ENCODE results near the gene PPHLN1.
"Not testable (repeated sequence)": the region's sequence is repeated elsewhere in the genome, so short reads cannot be mapped to it uniquely, and the experiment has no call there.

Gene PPHLN1

GRCh38 chr12:42327227-42327590 is 1.2 kb downstream of the PPHLN1 start:
- no peak for TF ChIP-seq CTCF (IDR thresholded peaks at IDR 0.05; ENCODE audit: control insufficient read depth, extremely low read depth, insufficient read depth)
- DNase-seq (ENCODE audit: low read depth), result no peak
- H3K4me3 ChIP-seq (ENCODE audit: low read depth, low read length), result peak overlapping the region; percentile 87

GRCh38 chr12:42330097-42330496 is 4.1 kb downstream of the PPHLN1 start:
- not testable (repeated sequence) for DNase-seq (ENCODE audit: low read depth); H3K4me3 ChIP-seq (ENCODE audit: low read depth, low read length)

- no peak overlapping the region for H3K4me3 ChIP-seq (ENCODE audit: low read depth, low read length)
- TF ChIP-seq CTCF (IDR thresholded peaks at IDR 0.05; ENCODE audit: control insufficient read depth, extremely low read depth, insufficient read depth), result peak; percentile 54
- DNase-seq (ENCODE audit: low read depth), result no peak
Observed at GRCh38 chr12:42332301-42333285, 6.6 kb downstream of the PPHLN1 start.

GRCh38 chr12:42336286-42336685 is 10.3 kb downstream of the PPHLN1 start:
- no peak for TF ChIP-seq CTCF (IDR thresholded peaks at IDR 0.05; ENCODE audit: control insufficient read depth, extremely low read depth, insufficient read depth)
- DNase-seq (ENCODE audit: low read depth), result no peak

GRCh38 chr12:42338280-42338679 is 12.3 kb downstream of the PPHLN1 start:
- no peak for TF ChIP-seq CTCF (IDR thresholded peaks at IDR 0.05; ENCODE audit: control insufficient read depth, extremely low read depth, insufficient read depth)
- DNase-seq (ENCODE audit: low read depth), result no peak
- no peak overlapping the region for H3K4me3 ChIP-seq (ENCODE audit: low read depth, low read length)

More at GRCh38 chr12:42336286-42336685, 10.3 kb downstream of the PPHLN1 start:
- H3K4me3 ChIP-seq (ENCODE audit: low read depth, low read length), result no peak overlapping the region

GRCh38 chr12:42342028-42342427 is 16.1 kb downstream of the PPHLN1 start:
- no peak for TF ChIP-seq CTCF (IDR thresholded peaks at IDR 0.05; ENCODE audit: control insufficient read depth, extremely low read depth, insufficient read depth)
- DNase-seq (ENCODE audit: low read depth), result no peak
- H3K4me3 ChIP-seq (ENCODE audit: low read depth, low read length), result no peak overlapping the region

GRCh38 chr12:42343721-42344120 is 17.8 kb downstream of the PPHLN1 start:
- no peak overlapping the region for H3K4me3 ChIP-seq (ENCODE audit: low read depth, low read length)
- no peak for TF ChIP-seq CTCF (IDR thresholded peaks at IDR 0.05; ENCODE audit: control insufficient read depth, extremely low read depth, insufficient read depth)
- DNase-seq (ENCODE audit: low read depth), result no peak
